GM12873 (cell line): ENCODE data around the gene SIRPG.

Experiments
- TF ChIP-seq, protein P1 (sequence below): IDR thresholded peaks from 2 replicates; pipeline ENCODE4 v1.5.1; 2012; ENCODE audit warnings: low read depth, mild to moderate bottlenecking, moderate library complexity, low read length, control low read depth; ENCODE audit not compliant: insufficient read depth; ENCODE audit errors: missing control alignments

Gene SIRPG

DNA sequence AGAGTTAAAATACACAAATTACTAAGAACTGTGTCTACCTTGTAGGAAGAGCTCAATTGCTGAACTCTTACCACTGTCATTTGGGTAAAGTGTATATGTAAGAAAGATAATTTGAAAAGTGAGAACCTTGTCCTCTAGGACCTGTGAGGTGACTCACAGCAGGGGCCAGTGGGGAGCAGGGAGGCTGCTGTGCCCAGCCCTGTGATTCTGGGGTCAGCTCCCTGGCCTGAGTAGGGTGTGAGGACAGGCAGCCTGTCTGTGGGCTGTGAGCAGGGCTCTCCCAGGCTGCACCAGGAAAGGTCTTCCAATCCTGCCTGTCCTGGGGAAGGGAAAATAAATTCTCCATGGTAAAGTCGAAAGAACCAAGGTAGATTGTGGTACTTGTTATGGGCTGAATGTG lies 27.3 kb upstream of the SIRPG start:
- TF ChIP-seq, protein P1, sequence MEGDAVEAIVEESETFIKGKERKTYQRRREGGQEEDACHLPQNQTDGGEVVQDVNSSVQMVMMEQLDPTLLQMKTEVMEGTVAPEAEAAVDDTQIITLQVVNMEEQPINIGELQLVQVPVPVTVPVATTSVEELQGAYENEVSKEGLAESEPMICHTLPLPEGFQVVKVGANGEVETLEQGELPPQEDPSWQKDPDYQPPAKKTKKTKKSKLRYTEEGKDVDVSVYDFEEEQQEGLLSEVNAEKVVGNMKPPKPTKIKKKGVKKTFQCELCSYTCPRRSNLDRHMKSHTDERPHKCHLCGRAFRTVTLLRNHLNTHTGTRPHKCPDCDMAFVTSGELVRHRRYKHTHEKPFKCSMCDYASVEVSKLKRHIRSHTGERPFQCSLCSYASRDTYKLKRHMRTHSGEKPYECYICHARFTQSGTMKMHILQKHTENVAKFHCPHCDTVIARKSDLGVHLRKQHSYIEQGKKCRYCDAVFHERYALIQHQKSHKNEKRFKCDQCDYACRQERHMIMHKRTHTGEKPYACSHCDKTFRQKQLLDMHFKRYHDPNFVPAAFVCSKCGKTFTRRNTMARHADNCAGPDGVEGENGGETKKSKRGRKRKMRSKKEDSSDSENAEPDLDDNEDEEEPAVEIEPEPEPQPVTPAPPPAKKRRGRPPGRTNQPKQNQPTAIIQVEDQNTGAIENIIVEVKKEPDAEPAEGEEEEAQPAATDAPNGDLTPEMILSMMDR = no peak

DNA sequence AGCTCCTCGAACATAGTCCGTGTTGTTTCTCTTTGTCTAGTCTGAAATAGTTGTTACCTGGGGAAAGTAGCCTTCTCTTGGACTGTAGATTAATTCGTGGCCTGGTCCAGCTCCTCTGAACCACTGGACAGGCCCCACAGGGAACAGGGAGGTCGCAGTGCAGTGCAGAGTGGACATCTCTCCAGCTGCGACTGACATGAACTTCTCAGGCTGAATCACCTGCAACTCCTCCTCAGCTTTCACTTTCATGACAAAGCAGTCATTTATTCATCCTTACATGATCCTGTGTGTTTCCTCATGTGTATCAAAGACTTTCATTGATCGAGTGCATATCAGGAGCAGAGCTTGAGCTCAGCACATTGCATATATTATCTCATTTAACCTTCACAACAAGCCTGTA lies 19.1 kb upstream of the SIRPG start:
- TF ChIP-seq, protein P1 = no peak

DNA sequence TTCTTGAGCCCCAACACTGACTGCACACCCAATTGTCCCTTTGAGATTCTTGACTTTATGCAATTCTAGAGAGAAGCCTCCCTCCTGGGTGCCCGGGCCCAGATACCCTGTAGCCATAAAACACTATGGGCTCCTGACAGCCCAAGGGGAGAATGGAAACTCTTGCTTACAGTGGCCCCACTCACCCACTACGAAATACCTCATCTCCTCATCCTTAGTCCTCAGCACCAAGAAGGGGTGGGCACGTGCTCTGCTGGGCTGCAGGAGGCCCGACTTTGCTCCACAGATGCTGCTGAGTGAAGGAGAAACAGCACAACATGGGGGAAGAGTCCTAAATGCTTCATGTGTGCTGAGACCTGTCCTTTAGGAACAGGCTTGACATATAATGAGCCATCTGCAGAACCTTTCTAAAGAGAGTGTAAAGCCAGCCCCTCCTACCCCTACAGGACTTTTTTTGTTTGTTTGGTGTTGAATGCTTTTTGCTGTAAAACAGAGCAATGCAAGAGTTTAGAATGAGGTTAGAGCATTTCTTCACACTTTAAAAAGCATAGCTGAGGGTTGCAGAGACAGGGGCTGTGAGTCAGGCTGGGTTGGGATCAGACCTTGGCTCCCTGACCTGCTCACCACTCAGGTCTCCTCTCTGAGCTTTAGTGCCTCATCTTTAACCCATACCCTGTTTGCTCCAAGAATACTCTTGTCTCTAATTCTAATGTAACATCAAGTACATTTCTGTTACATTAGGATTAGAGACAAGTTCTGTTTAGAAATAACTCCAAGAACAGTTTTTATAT lies 17.6 kb upstream of the SIRPG start:
- TF ChIP-seq, protein P1 = no peak

DNA sequence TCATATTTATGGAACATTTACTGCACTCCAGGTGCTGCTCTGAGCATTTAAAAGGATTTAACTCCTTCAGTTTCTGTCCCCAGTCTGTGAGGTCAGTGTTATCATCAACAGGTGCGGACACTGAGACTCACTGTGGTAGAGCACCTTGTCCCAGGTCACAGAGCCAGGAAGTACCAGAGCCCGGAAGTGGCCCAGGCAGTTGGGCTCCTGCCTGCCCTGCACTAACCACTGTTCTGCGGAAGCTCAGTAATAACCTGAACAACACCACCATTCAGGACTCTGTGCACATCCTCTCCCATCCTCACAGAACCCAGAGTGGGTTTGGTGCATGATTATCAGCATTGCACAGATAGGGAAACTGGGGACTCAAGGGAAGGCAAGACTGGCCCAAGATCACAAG lies 16.8 kb upstream of the SIRPG start:
- TF ChIP-seq, protein P1 = no peak

DNA sequence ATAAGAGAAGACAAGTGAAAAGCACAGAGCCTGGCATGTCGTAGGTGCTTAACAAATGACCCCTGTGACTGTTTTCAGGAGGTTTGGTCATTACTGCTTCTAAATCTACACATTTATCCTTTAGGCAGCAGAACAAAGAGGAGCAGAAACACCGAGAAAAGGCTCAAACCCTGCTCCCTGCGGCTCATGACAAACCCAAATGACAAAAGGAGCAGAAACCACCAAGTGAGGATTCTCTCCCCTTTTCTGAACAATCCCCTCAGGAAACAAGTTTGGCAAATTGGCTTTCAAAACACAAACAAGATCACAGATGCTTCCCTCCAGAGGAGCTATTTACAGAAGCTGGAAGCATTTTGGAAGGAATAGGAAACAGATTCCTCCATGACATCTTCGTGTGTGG lies 15.8 kb upstream of the SIRPG start:
- TF ChIP-seq, protein P1 = no peak

DNA sequence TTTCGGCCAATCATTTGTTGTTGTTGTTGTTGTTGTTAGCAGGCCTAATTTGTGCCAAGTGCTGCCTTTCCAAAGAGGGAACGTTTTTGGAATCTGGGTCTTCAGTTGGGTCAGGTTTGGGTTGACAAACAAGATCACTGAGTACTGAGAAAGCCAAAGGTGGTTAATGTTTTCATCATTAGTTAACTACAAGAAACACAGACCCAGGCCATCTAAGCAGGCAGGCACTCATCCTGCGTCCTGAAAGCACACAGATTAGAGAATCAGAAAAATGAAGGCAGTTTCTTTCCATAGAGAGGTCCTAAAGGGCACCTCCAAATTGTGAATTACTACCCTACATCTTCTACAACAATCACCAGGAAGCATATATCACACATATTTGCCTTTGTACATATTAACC lies 15.1 kb upstream of the SIRPG start:
- TF ChIP-seq, protein P1 = no peak

DNA sequence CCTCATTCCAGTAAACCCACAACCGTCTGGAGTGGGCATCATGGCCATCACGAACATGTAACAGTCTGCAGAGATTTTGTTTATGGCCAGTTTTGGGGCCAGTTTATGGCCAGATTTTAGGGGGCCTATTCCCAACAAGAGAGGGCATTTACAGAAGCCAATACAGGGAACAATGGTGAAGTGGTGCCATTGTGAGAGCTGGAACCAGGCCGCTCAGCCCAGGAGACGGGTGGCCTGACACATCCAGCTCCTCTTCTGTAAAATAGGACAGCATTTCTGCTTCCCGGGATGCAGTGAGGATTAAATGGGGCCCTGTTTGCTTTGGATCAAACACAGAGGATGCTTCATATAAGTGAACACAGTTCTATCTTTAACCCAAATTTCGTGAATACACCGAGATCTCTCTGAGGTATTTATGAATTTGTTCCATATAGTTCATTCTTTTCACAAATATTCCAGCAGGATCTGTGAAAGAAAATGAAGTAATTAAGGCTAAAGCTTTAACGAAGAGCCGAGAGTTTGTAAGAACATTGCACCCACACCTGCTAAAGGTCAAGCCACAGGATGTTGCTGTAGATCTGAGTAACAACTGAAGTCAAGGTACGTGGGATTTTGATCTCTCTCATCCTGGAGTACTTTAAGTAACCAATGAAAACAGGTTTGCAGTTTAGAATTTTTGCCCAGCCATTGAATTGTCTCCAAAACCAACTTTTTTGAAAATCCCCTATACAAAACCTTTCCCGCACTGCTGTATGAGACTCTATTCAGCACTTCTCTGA lies 14.5 kb upstream of the SIRPG start:
- TF ChIP-seq, protein P1 = no peak
